Mesothelial cell of epicardium (in vitro differentiated cells): ENCODE data around the gene WIZ. TPM values are rescaled to one million over a fixed set of nuclear protein-coding genes. Genes with fewer than 3 reads are reported as not detected.

Experiments
- DNase-seq, 2 experiments: peaks; one replicate each; pipeline ENCODE4 v3.0.0; 2021; ENCODE audit warnings: low spot score in 2 of 2; ENCODE audit not compliant: unreplicated experiment in 2 of 2
- H3K27ac Mint-ChIP-seq: 2 replicates; pipeline ENCODE4 v1.8.0; 2021; ENCODE audit warnings: mixed read lengths
- H3K27me3 Mint-ChIP-seq: 2 replicates; pipeline ENCODE4 v1.8.0; 2021; ENCODE audit warnings: low read depth, mixed read lengths
- H3K36me3 Mint-ChIP-seq: 2 replicates; pipeline ENCODE4 v1.8.0; 2021; ENCODE audit warnings: mixed read lengths
- H3K4me1 Mint-ChIP-seq: 2 replicates; pipeline ENCODE4 v1.8.0; 2021; ENCODE audit warnings: mixed read lengths
- H3K4me3 Mint-ChIP-seq: 2 replicates; pipeline ENCODE4 v1.8.0; 2021; ENCODE audit warnings: mild to moderate bottlenecking, moderate library complexity, mixed read lengths
- H3K9me3 Mint-ChIP-seq: 2 replicates; pipeline ENCODE4 v1.8.0; 2021; ENCODE audit warnings: mixed read lengths
- CTCF ChIP-seq: fragments of 200-600 bp; sonication (generic); IDR thresholded peaks from one replicate; pipeline ENCODE4 v1.5.0; 2021; ENCODE audit warnings: antibody characterized with exemption; ENCODE audit not compliant: unreplicated experiment
- total RNA-seq: library from RNA; stranded (reverse); gene quantifications from 3 replicates; pipeline ENCODE4 v1.2.1, GENCODE V29; 2021

Gene WIZ
- total RNA-seq, 1 donor from 2014 or later: 57.5 TPM

- peak; percentile 90 to 95 for DNase-seq
- TF ChIP-seq CTCF: no peak
- peaks cover 21% of the 10 kb centered on the region for H3K4me1 Mint-ChIP-seq
- H3K27me3 Mint-ChIP-seq: no peaks in the 10 kb centered on the region
- H3K9me3 Mint-ChIP-seq: no peaks in the 10 kb centered on the region
- peak overlapping the region; percentile 97 for H3K27ac Mint-ChIP-seq
- H3K4me3 Mint-ChIP-seq: peak overlapping the region; percentile 90
- peaks cover 2% of the 10 kb centered on the region for H3K36me3 Mint-ChIP-seq
Measured at GRCh38 chr19:15432629-15433518, 16.9 kb downstream of the WIZ start.

- DNase-seq: no peak
- no peak for TF ChIP-seq CTCF
- Mint-ChIP-seq H3K4me1 (peaks cover 21% of the 10 kb centered on the region), H3K9me3 (no peaks in the 10 kb centered on the region), H3K27me3 (no peaks in the 10 kb centered on the region), H3K36me3 (peaks cover 8% of the 10 kb centered on the region), H3K27ac (peak overlapping the region; percentile 98), H3K4me3 (peak overlapping the region; percentile 96)
Measured at GRCh38 chr19:15432018-15432494, 17.7 kb downstream of the WIZ start.

GRCh38 chr19:15431396-15432017, 18.2 kb downstream of the WIZ start:
- peaks cover under 1% of the 10 kb centered on the region for H3K9me3 Mint-ChIP-seq
- TF ChIP-seq CTCF: no peak
- DNase-seq: no peak
- peaks cover 21% of the 10 kb centered on the region for H3K4me1 Mint-ChIP-seq
- H3K36me3 Mint-ChIP-seq: peaks cover 12% of the 10 kb centered on the region
- peak overlapping the region; percentile 98 for H3K27ac Mint-ChIP-seq
- no peaks in the 10 kb centered on the region for H3K27me3 Mint-ChIP-seq
- peak overlapping the region; percentile 96 for H3K4me3 Mint-ChIP-seq

GRCh38 chr19:15430526-15431120, 19.1 kb downstream of the WIZ start:
- DNase-seq: no peak
- H3K4me3 Mint-ChIP-seq: peak overlapping the region; percentile 96
- no peak for TF ChIP-seq CTCF
- H3K27me3 Mint-ChIP-seq: no peaks in the 10 kb centered on the region
- peaks cover 21% of the 10 kb centered on the region for H3K4me1 Mint-ChIP-seq
- H3K36me3 Mint-ChIP-seq: peaks cover 17% of the 10 kb centered on the region
- H3K27ac Mint-ChIP-seq: no peak overlapping the region
- peaks cover 3% of the 10 kb centered on the region for H3K9me3 Mint-ChIP-seq

GRCh38 chr19:15429825-15430467, 19.8 kb downstream of the WIZ start:
- H3K27me3 Mint-ChIP-seq: no peaks in the 10 kb centered on the region
- peaks cover 19% of the 10 kb centered on the region for H3K36me3 Mint-ChIP-seq
- H3K27ac Mint-ChIP-seq: no peak overlapping the region
- peaks cover 3% of the 10 kb centered on the region for H3K9me3 Mint-ChIP-seq
- no peak for DNase-seq
- H3K4me3 Mint-ChIP-seq: peak overlapping the region; percentile 96
- no peak for TF ChIP-seq CTCF
- peaks cover 21% of the 10 kb centered on the region for H3K4me1 Mint-ChIP-seq
